ENCODE data around the gene PRPH. TPM values are rescaled to one million over a fixed set of nuclear protein-coding genes. Genes with fewer than 3 reads are reported as not detected.

Gene PRPH
- total RNA-seq: not detected in 2 replicates

DNA sequence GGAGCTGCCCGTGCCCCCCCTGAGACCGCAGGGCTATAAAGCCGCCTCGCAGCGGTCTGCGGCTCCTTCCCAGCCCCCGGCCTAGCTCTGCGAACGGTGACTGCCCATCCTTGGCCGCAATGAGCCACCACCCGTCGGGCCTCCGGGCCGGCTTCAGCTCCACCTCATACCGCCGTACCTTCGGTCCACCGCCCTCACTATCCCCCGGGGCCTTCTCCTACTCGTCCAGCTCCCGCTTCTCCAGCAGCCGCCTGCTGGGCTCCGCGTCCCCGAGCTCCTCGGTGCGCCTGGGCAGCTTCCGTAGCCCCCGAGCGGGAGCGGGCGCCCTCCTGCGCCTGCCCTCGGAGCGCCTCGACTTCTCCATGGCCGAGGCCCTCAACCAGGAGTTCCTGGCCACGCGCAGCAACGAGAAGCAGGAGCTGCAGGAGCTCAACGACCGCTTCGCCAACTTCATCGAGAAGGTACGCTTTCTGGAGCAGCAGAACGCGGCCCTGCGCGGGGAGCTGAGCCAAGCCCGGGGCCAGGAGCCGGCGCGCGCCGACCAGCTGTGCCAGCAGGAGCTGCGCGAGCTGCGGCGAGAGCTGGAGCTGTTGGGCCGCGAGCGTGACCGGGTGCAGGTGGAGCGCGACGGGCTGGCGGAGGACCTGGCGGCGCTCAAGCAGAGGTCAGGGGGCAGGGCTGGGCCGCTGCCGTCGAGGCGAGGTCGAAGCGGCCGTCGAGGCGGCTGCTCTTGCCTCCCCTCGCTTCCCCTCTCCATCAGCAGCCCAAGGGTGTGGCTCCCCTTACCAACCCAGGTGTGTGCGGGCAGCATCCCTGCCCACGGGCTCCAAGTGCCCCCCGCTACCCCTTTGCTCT, at the start of gene PRPH:
Gene PRPH (plus strand): TSS at position 66 of the 855 bp plus-strand sequence. CDS start 54 bp downstream, at position 120.

GRCh38 chr12:49264873-49265792, 29.8 kb upstream of the PRPH start, which contains the start of gene TUBA1C:
Gene TUBA1C, plus strand, starts transcription at chr12:49265082. Its CDS starts 100 bp downstream, at chr12:49265182.

GRCh38 chr12:49322708-49323523, 28.0 kb downstream of the PRPH start, which contains the start of gene TROAP:
Gene TROAP, plus strand, starts transcription at chr12:49323255. Its CDS starts 354 bp downstream, at chr12:49323609.

DNA sequence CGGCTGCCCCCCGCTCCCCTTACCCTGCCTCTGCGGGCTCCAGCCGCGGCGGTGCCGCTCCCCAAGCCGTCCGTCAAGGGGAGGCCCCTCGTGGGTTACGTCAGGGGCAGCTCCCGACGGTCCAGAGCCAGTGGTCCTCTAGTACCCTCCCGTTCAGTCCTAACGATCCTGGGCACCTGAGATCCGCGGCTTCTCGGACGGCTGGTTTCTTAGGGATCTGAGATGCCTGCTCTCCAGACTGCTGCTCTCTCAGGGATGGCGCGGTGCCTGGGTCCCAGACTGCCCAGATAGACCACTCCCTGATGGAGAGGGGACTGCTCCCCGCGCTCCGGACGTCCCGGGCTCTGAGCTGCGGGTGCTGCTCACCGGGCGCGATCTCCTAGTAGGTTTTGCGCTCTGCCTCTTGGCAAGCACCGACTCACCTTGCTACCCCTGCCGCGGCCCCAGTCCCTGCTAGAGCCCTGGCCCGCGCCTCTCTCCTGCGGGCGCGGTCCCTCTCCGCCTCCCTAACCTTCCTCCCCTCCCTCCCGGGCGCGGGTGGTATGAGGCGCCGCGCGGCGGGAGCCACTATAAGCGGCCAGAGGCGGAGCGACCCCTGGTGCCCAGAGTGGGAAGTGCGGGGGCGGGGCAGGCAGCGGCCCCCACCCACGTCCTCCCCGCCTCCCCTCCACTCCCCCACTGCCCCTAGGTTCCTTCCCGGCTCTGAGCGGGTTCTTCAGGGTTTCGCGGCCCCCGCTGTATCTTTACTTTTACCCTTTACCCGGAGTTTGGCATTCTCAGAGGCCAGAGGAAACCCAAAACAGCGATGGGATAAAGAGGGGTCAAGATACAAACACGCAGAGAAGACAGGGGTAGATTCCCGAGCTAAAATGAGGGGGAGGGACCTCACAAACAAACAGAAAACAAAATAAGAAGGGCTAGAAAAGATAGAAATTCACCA, 42.0 kb downstream of the PRPH start, which contains the start of gene C1QL4:
Gene C1QL4 (minus strand): TSS at position 544 of the 940 bp plus-strand sequence. CDS start 711 bp downstream, outside the sequence.

GRCh38 chr12:49346659-49347310, 51.8 kb downstream of the PRPH start, which contains the start of gene DNAJC22:
Gene DNAJC22, plus strand, starts transcription at chr12:49346888. Its CDS starts 1,985 bp downstream, at chr12:49348873.

Other genes starting within 250 kb of the PRPH start
- gene KMT2D, start 234.4 kb upstream of the PRPH start, total RNA-seq: 33.4 and 120 TPM in 2 replicates
- 1.4 and 2.6 TPM in 2 replicates for gene RHEBL1, start 225.2 kb upstream of the PRPH start, total RNA-seq
- gene DHH, start 200.3 kb upstream of the PRPH start, total RNA-seq: 0.65 and 1.1 TPM in 2 replicates
- gene LMBR1L, start 184.3 kb upstream of the PRPH start, total RNA-seq: 85.2 and 85.6 TPM in 2 replicates
- gene TUBA1B, start 163.8 kb upstream of the PRPH start, total RNA-seq: 1,335 and 1,512 TPM in 2 replicates
- 608 and 1,094 TPM in 2 replicates for gene TUBA1A, start 106.1 kb upstream of the PRPH start, total RNA-seq
- 160 and 163 TPM in 2 replicates for gene TUBA1C, start 30.1 kb upstream of the PRPH start, total RNA-seq
- gene TROAP, start 28.1 kb downstream of the PRPH start, total RNA-seq: 5.3 and 12.5 TPM in 2 replicates
- under 0.01 TPM in 1 of 2 replicates, not detected in the other for gene C1QL4, start 42.0 kb downstream of the PRPH start, total RNA-seq
- gene DNAJC22, start 51.7 kb downstream of the PRPH start, total RNA-seq: 0.16 and 0.94 TPM in 2 replicates
- 20.2 and 31.6 TPM in 2 replicates for gene SPATS2, start 72.3 kb downstream of the PRPH start, total RNA-seq
- 0.06 TPM in 1 of 2 replicates, not detected in the other for gene KCNH3, start 243.9 kb downstream of the PRPH start, total RNA-seq